Spleen (tissue), 11 donors: ENCODE data around the gene MAPK7. TPM values are rescaled to one million over a fixed set of nuclear protein-coding genes. Genes with fewer than 3 reads are reported as not detected.

ENCODE experiments used
- DNase-seq: peaks from one replicate; pipeline ENCODE4 v3.0.0-alpha.2; 2020
- H3K27ac ChIP-seq, 8 donors: fragments of 200-600 bp; sonication (generic) in 7 of 8; 1 replicate in 4 of 8; 2 replicates in 4 of 8; pipeline versions ENCODE4 v1.5.0 to v1.8.0; 2016 to 2021; ENCODE audit warnings: inconsistent platforms in 4 of 8, mild to moderate bottlenecking in 4 of 8, moderate library complexity in 1 of 8
- H3K27me3 ChIP-seq, 7 donors: fragments of 200-600 bp; sonication (generic) in 6 of 7; replicated peaks in 1 of 7; 1 replicate in 4 of 7; 2 replicates in 3 of 7; pipeline versions ENCODE4 v1.5.0 to v1.8.0; 2016 to 2021; ENCODE audit warnings: inconsistent platforms in 3 of 7, mild to moderate bottlenecking in 1 of 7
- H3K36me3 ChIP-seq, 6 donors: fragments of 200-600 bp; sonication (generic) in 5 of 6; 1 replicate in 4 of 6; 2 replicates in 2 of 6; pipeline versions ENCODE4 v1.5.0 to v1.8.0; 2016 to 2021; ENCODE audit warnings: inconsistent platforms in 2 of 6
- H3K4me1 ChIP-seq, 6 donors: fragments of 200-600 bp; sonication (generic) in 5 of 6; 1 replicate in 3 of 6; 2 replicates in 3 of 6; pipeline versions ENCODE4 v1.5.0 to v1.8.0; 2016 to 2021; ENCODE audit warnings: inconsistent platforms in 3 of 6
- H3K4me3 ChIP-seq, 8 donors: fragments of 200-600 bp; sonication (generic) in 7 of 8; 1 replicate in 4 of 8; 2 replicates in 4 of 8; pipeline versions ENCODE4 v1.5.0 to v1.8.0; 2016 to 2021; ENCODE audit warnings: inconsistent platforms in 4 of 8, mild to moderate bottlenecking in 4 of 8, moderate library complexity in 2 of 8
- H3K9me3 ChIP-seq, 8 donors: fragments of 200-600 bp; sonication (generic) in 7 of 8; 1 replicate in 4 of 8; 2 replicates in 4 of 8; pipeline versions ENCODE4 v1.5.0 to v1.8.0; 2016 to 2021; ENCODE audit warnings: inconsistent platforms in 4 of 8
- CTCF ChIP-seq, 11 experiments: fragments of 200-600 bp in 7 of 11; fragments of 450-650 bp in 4 of 11; sonication (generic) in 4 of 11; IDR thresholded peaks in 8 of 11; conservative IDR thresholded peaks in 3 of 11; 1 replicate in 7 of 11; 2 replicates in 4 of 11; pipeline versions ENCODE4 v1.4.0 to v1.8.0; 2016 to 2021; ENCODE audit warnings: antibody characterized with exemption in 11 of 11, inconsistent platforms in 4 of 11, mild to moderate bottlenecking in 1 of 11
- POLR2A ChIP-seq, 3 donors: fragments of 450-650 bp; IDR thresholded peaks; one replicate each; pipeline ENCODE4 v1.5.1; 2017; ENCODE audit warnings: antibody characterized with exemption in 3 of 3, mild to moderate bottlenecking in 1 of 3
- POLR2AphosphoS5 ChIP-seq, 3 donors: sonication (generic); formaldehyde crosslinking; IDR thresholded peaks; one replicate each; pipeline ENCODE4 v1.5.1; 2017; ENCODE audit warnings: antibody characterized with exemption in 3 of 3
- WGBS, 5 donors: extraction: QIAGEN DNeasy Blood & Tissue Kit in 3 of 5; methylation state at CpG; one replicate each; pipeline versions ENCODE4 v1.1.5 to v1.1.7; 2013 to 2018; 5-methylcytosine and 5-hydroxymethylcytosine counted together
- intact Hi-C: fragments of 100-400 bp; cut with DNase I; formaldehyde crosslinking; loops from one replicate; pipeline ENCODE4 v1.15.0; 2023; ENCODE audit warnings: low total_unique reads
- polyA plus RNA-seq, 3 donors: library from polyadenylated mRNA; stranded (reverse); fragments of 200-250 nt; gene quantifications; one replicate each; pipeline ENCODE4 v1.2.1, GENCODE V29; 2013
- total RNA-seq, 7 donors: library from RNA; depleted of rRNA in 3 of 7; stranded (reverse); fragments of >200 nt in 3 of 7; fragmentation: NEBNext Ultra II Directional in 4 of 7; extraction: Animal tissue kit (Norgen Biotek cat#: 25700) in 4 of 7; gene quantifications; one replicate each; pipeline versions ENCODE4 v1.1.0 to v1.2.1, GENCODE V29; 2016 to 2021
- donor health status: healthy with polysubstance abuse.
- donor health status: DM: no; HTN: no; CAD: no; lungs with moderate emphysema.
- donor health status: DM: no; HTN: no; CAD: no.
- donor health status: Bipolar disorder and iron deficiency.
- donor health status: healthy.
- donor health status: DM: no; HTN: no; CAD: no.
- donor health status: DM: yes; HTN: yes; CAD: no.

The MAPK7 gene
- total and polyA plus RNA-seq, 10 donors = 5.7 to 56.2 (median 30.3) TPM

GRCh38 chr17:19371259-19372010 is 6.9 kb upstream of the MAPK7 start:
- no peak overlapping the region for H3K4me3 ChIP-seq
- TF ChIP-seq POLR2A (IDR thresholded peaks at IDR 0.05) (no peak), POLR2AphosphoS5 (IDR thresholded peaks at IDR 0.05) (no peak), CTCF (IDR thresholded peaks at IDR 0.05 in 8 of 11, conservative IDR thresholded peaks at IDR 0.05 in 3 of 11) (no peak)
- H3K36me3 ChIP-seq = no peaks in the 10 kb centered on the region
- no peaks in the 10 kb centered on the region for H3K9me3 ChIP-seq
- peaks cover 20 to 62% (median 39%) of the 10 kb centered on the region in 6 donors for H3K4me1 ChIP-seq
- WGBS, 5 donors = 57 to 70% (median 65%) methylated on average over 7 of the region's 7 CpGs
- no peak for DNase-seq
- H3K27me3 ChIP-seq = no peaks in the 10 kb centered on the region
- intact Hi-C loops = no loop called here
- peak overlapping the region in 4 of 8 donors; percentile 63 to 84 (median 72) for H3K27ac ChIP-seq

- Histone ChIP-seq H3K36me3 (no peaks in the 10 kb centered on the region), H3K4me1 (peaks cover 20 to 67% (median 45%) of the 10 kb centered on the region in 6 donors), H3K9me3 (no peaks in the 10 kb centered on the region), H3K27me3 (no peaks in the 10 kb centered on the region), H3K27ac (peak overlapping the region in 2 of 8 donors; percentile 77 to 84), H3K4me3 (no peak overlapping the region)
- TF ChIP-seq POLR2AphosphoS5 (IDR thresholded peaks at IDR 0.05) (no peak), POLR2A (IDR thresholded peaks at IDR 0.05) (no peak), CTCF (IDR thresholded peaks at IDR 0.05 in 8 of 11, conservative IDR thresholded peaks at IDR 0.05 in 3 of 11) (no peak)
- intact Hi-C loops = no loop called here
- DNase-seq = no peak
- WGBS, 5 donors = 67 to 90% (median 82%) methylated on average over 9 of the region's 9 CpGs
Measured at GRCh38 chr17:19372011-19372370, 6.3 kb upstream of the MAPK7 start.

DNA sequence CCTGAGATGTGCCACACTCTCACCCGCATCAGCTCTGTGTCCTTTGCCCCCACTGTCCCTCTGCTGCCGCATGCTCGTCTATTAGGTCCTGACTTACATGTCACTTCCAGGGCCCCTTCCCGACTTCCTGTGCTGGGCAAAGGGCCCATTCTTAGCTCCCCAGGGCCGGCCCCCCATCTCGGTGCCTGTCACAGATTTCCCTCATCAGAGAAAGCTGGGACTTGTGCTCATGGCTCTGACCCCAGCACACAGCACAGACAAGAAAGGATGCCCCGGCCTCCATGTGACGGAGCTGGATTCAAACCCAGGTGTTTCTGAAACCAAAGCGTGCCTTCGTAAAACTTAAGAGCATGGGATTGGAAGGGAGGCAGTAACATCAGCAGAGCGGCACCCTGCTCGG is 5.9 kb upstream of the MAPK7 start:
- H3K27me3 ChIP-seq = no peaks in the 10 kb centered on the region
- 69 to 83% (median 72%) methylated on average over 12 of the region's 12 CpGs for WGBS, 5 donors
- TF ChIP-seq POLR2A (IDR thresholded peaks at IDR 0.05) = no peak
- TF ChIP-seq POLR2AphosphoS5 (IDR thresholded peaks at IDR 0.05) = no peak
- no peak for TF ChIP-seq CTCF (IDR thresholded peaks at IDR 0.05 in 8 of 11, conservative IDR thresholded peaks at IDR 0.05 in 3 of 11)
- intact Hi-C loops = no loop called here
- H3K4me3 ChIP-seq = no peak overlapping the region
- H3K4me1 ChIP-seq = peaks cover 20 to 72% (median 49%) of the 10 kb centered on the region in 6 donors
- no peaks in the 10 kb centered on the region for H3K9me3 ChIP-seq
- no peaks in the 10 kb centered on the region for H3K36me3 ChIP-seq
- DNase-seq = no peak
- H3K27ac ChIP-seq = no peak overlapping the region

DNA sequence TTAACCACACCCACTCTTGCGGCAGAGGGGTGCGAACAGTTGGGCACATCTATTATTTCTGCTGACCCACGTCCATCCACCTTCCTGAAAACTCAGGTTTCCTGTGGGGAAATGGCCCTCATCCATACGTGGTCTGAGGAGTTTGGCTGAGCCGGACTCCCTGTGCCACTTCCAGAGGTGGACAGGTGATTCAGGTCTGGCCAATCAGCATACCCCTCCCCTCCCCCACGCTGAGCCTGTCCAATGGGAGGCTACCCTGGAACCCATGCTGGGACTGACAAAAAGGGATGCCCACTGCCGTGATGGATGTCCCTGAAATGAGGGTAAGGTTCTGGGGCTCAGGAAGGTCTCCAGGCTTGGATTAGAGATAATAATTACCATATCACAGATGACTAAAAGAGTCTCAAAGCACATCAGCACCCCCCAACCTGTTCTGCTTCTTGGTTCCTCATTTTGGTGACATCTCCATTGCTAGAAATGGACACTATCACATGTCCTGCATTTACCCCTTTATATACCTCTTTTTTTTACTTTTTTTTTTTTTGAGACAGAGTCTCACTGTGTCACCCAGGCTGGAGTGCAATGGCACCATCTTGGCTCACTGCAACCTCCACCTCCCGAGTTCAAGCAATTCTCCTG is 5.3 kb upstream of the MAPK7 start:
- no peaks in the 10 kb centered on the region for H3K9me3 ChIP-seq
- H3K27ac ChIP-seq = no peak overlapping the region
- no peaks in the 10 kb centered on the region for H3K36me3 ChIP-seq
- H3K27me3 ChIP-seq = no peaks in the 10 kb centered on the region
- TF ChIP-seq CTCF (IDR thresholded peaks at IDR 0.05 in 8 of 11, conservative IDR thresholded peaks at IDR 0.05 in 3 of 11) = no peak
- TF ChIP-seq POLR2AphosphoS5 (IDR thresholded peaks at IDR 0.05) = no peak
- no peak for TF ChIP-seq POLR2A (IDR thresholded peaks at IDR 0.05)
- WGBS, 5 donors = 69 to 78% (median 77%) methylated on average over 7 to 8 of the region's 8 CpGs
- intact Hi-C loops = no loop called here
- peaks cover 20 to 72% (median 50%) of the 10 kb centered on the region in 6 donors for H3K4me1 ChIP-seq
- H3K4me3 ChIP-seq = no peak overlapping the region
- no peak for DNase-seq
